HFFc6 (cell line): ENCODE measurements around the gene ALK. TPM values are rescaled to one million over a fixed set of nuclear protein-coding genes. Genes with fewer than 3 reads are reported as not detected.

ENCODE experiments used
- DNase-seq: peaks from one replicate; pipeline ENCODE4 v3.0.0-alpha.2; 2018
- H3K27ac Mint-ChIP-seq: 2 replicates; pipeline ENCODE4 v1.8.0; 2020; ENCODE audit warnings: mild to moderate bottlenecking, mixed read lengths
- H3K27me3 Mint-ChIP-seq: 2 replicates; pipeline ENCODE4 v1.8.0; 2021; ENCODE audit warnings: mild to moderate bottlenecking, moderate library complexity, mixed read lengths; ENCODE audit not compliant: insufficient read depth
- H3K36me3 Mint-ChIP-seq: 2 replicates; pipeline ENCODE4 v1.8.0; 2021; ENCODE audit warnings: low read depth, mixed read lengths
- H3K4me1 Mint-ChIP-seq: 2 replicates; pipeline ENCODE4 v1.8.0; 2020; ENCODE audit warnings: low read depth, mixed read lengths
- H3K4me3 Mint-ChIP-seq: 2 replicates; pipeline ENCODE4 v1.8.0; 2020; ENCODE audit warnings: mild to moderate bottlenecking, moderate library complexity, mixed read lengths
- H3K9me3 Mint-ChIP-seq: 2 replicates; pipeline ENCODE4 v1.8.0; 2020; ENCODE audit warnings: mild to moderate bottlenecking, mixed read lengths
- total RNA-seq, 6 experiments: library from RNA; stranded (reverse); fragmentation: NEBNext Ultra II Directional; extraction: Animal tissue kit (Norgen Biotek cat#: 25700); gene quantifications; 2 replicates in 1 of 6; 3 replicates in 5 of 6; pipeline ENCODE4 v1.2.3, GENCODE V29; 2021
- TF ChIP-seq, protein P1 (sequence below): fragments of 200-600 bp; sonication (generic); IDR thresholded peaks from 2 replicates; pipeline ENCODE4 v1.5.0; 2021; ENCODE audit warnings: antibody characterized with exemption, mild to moderate bottlenecking

Gene ALK
- total RNA-seq, 6 experiments from 2014 or later, result not detected

DNA sequence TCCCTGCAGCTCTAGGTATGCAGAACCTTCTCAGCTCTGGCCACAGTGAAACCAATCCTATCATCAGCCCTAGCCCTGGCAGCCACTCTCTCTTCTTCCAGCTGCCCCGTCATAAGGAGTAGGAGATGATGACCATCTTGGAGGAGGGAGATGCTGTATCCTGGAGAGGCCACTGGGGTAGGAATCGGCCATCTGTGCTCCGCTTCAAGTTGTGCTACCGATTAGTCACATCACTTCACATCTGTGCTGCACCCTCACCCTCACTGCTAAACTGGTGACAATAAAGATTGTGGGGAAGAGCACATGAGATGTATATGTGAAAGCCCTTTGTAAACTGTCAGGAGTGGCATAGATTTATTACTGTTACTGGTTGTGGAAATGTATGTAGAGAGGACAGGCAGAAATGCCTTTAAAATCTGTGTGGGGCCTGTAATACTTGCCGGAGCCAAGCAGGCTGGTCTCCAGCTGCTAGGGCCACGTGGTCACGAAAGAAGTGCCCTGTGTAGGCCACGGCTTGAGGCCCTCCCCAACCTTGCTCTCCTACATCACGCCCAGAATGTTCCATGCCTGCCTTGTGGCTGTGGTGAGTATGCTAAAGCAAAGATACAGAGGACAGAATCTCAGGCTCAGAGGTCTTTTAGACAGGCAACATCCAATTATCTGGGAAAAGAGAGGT, 569.3 kb downstream of the ALK start:
- H3K27ac Mint-ChIP-seq, result no peak overlapping the region
- H3K4me1 Mint-ChIP-seq, result no peaks in the 10 kb centered on the region
- no peaks in the 10 kb centered on the region for H3K9me3 Mint-ChIP-seq
- no peak overlapping the region for H3K4me3 Mint-ChIP-seq
- no peaks in the 10 kb centered on the region for H3K36me3 Mint-ChIP-seq
- TF ChIP-seq, protein P1, sequence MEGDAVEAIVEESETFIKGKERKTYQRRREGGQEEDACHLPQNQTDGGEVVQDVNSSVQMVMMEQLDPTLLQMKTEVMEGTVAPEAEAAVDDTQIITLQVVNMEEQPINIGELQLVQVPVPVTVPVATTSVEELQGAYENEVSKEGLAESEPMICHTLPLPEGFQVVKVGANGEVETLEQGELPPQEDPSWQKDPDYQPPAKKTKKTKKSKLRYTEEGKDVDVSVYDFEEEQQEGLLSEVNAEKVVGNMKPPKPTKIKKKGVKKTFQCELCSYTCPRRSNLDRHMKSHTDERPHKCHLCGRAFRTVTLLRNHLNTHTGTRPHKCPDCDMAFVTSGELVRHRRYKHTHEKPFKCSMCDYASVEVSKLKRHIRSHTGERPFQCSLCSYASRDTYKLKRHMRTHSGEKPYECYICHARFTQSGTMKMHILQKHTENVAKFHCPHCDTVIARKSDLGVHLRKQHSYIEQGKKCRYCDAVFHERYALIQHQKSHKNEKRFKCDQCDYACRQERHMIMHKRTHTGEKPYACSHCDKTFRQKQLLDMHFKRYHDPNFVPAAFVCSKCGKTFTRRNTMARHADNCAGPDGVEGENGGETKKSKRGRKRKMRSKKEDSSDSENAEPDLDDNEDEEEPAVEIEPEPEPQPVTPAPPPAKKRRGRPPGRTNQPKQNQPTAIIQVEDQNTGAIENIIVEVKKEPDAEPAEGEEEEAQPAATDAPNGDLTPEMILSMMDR, result no peak
- peaks cover 6% of the 10 kb centered on the region for H3K27me3 Mint-ChIP-seq
- DNase-seq, result no peak

DNA sequence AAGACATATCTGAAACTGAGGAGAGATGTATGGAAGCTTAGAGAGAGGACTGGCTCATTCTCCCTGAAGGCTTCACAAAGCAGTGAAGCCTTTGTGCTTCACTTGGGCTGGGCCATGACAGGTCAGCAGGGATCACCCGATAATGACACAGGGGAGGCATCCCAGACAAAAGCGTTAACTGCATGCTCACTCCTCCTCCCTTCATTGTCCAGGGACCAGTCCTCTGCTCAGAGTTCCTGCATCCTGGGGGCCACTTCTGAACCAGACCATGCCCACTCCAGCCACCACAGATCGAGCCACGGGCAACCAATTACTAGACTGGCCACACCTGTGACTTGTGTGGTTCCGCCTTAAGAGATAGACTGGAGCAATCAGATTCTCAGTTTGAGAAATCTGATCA, 570.1 kb downstream of the ALK start:
- H3K4me3 Mint-ChIP-seq, result no peak overlapping the region
- TF ChIP-seq, protein P1, result no peak
- no peaks in the 10 kb centered on the region for H3K36me3 Mint-ChIP-seq
- DNase-seq, result no peak
- H3K9me3 Mint-ChIP-seq, result no peaks in the 10 kb centered on the region
- peaks cover 10% of the 10 kb centered on the region for H3K27me3 Mint-ChIP-seq
- H3K27ac Mint-ChIP-seq, result no peak overlapping the region
- no peaks in the 10 kb centered on the region for H3K4me1 Mint-ChIP-seq

DNA sequence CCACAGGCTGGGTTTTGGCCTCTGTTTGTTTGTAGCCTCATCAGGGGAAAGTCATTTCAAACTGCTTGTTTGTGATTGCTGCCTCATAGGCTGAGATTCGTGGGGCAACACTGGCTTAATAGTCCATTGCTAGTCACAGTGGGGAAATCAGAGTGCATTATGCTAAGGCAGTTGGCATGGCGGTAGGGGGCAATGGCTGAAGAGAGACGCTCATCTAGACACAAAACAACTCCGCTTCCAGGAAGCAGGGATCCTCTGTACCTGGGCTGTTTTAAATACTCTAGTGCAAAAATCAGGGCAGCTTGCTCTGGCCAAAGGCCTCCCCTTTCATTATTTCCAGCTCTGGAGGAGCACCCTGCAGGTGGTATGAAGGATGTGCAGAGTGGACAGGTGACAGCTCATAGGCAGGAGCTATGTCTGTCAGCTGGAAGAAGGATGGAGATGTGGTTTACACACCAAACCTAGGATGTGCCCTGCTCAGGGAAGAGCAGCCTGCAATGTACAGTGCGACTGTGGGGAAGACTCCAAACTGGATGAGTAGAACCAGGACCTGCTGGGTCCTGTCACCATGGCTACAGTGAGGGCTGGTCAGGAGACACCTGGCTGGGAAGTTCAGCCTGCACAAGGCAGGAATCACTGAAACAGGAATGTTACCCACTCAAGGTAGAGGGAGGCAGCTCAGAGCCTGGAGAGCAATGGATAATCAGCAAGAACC, 571.9 kb downstream of the ALK start:
- no peak overlapping the region for H3K4me3 Mint-ChIP-seq
- no peaks in the 10 kb centered on the region for H3K4me1 Mint-ChIP-seq
- no peak overlapping the region for H3K27ac Mint-ChIP-seq
- TF ChIP-seq, protein P1, result no peak
- H3K36me3 Mint-ChIP-seq, result no peaks in the 10 kb centered on the region
- H3K27me3 Mint-ChIP-seq, result peaks cover 14% of the 10 kb centered on the region
- DNase-seq, result no peak
- H3K9me3 Mint-ChIP-seq, result no peaks in the 10 kb centered on the region

DNA sequence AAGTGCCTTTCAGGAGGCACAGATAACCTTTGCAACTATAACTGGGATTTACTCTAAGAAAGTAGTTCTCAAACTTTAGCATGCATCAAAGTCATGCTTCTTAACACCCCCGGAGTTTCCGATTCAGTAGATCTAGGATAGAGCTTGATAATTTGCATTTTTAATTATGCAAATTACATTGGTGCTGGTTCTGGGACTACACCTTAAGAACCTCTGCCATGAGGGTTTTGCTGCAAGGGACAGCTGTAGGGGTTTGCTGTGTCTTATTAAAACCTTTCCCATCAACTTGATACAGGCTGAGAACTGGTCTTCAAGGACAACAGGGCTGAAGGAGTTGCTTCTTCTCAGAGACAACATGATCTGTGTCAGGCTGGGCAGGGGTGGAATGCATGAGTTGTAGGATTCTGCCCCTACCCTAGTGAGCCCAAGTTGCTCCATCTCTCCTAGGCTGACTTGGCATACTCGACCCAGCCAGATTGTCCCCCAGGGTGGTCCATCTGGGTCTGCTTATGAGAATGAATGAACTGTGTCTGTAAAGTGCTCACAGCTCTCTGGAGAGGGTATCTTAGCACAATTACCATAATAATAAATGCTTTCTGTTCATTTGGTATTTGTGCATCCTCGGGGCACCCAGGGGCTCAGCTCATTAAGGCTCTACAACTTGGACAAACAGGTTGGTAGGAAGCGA, 573.5 kb downstream of the ALK start:
- Mint-ChIP-seq H3K9me3 (no peaks in the 10 kb centered on the region), H3K4me1 (no peaks in the 10 kb centered on the region), H3K4me3 (no peak overlapping the region), H3K27ac (no peak overlapping the region), H3K27me3 (peaks cover 18% of the 10 kb centered on the region), H3K36me3 (no peaks in the 10 kb centered on the region)
- TF ChIP-seq, protein P1, result no peak
- no peak for DNase-seq

DNA sequence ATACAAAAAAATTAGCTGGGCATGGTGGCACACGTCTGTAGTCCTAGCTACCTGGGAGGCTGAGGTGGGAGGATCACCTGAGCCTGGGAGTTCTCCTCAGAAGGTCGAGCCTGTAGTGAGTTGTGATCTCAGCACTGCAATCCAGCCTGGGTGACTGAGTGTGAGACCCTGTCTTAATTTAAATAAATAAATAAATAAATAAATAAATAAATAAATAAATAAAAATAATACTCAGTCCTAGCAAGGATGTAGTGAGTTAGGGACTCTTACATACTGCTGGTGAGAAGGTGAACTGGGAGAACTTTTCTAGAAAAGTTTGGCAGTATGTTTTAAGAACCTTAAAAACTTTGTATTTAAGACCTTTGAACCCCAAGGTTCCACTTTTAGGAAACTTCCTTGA, 576.1 kb downstream of the ALK start:
- Mint-ChIP-seq H3K9me3 (no peaks in the 10 kb centered on the region), H3K4me1 (no peaks in the 10 kb centered on the region), H3K27me3 (peaks cover 15% of the 10 kb centered on the region), H3K27ac (no peak overlapping the region), H3K4me3 (no peak overlapping the region), H3K36me3 (no peaks in the 10 kb centered on the region)
- TF ChIP-seq, protein P1, result no peak
- no peak for DNase-seq
